HG03280 (cell line): ENCODE measurements around the gene SLC36A3.
A peak's percentile ranks its signal among the peaks of the same experiment; 100 is the strongest.
"Not testable (repeated sequence)": the region's sequence is repeated elsewhere in the genome, so short reads cannot be mapped to it uniquely, and the experiment has no call there.

Experiments
- ATAC-seq: cut with Tn5 transposase; IDR thresholded peaks from one replicate; pipeline ENCODE4 v1.9.1; 2021; ENCODE audit warnings: mild to moderate bottlenecking, moderate library complexity; ENCODE audit not compliant: unreplicated experiment

The SLC36A3 gene

GRCh38 chr5:151240924-151241635 lies 62.5 kb downstream of the SLC36A3 start:
- no peak for ATAC-seq

DNA sequence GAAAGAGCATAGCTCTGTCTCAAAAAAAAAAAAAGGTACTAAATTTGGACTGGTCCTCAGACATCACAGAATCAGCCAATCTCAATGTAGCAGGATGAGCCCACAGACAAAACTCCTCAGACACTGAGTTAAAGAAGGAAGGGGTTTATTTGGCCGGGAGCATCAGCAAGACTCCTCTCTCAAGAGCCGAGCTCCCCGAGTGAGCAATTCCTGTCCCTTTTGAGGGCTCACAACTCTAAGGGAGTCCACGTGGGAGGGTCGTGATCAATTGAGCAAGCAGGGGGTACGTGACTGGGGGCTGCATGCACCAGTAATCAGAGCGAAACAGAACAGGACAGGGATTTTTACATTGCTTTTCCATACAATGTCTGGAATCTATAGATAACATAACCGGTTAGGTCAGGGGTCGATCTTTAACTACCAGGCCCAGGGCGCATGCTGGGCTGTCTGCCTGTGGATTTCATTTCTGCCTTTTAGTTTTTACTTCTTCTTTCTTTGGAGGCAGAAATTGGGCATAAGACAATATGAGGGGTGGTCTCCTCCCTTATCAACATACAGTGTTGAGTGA lies 63.2 kb downstream of the SLC36A3 start:
- not testable (repeated sequence) for ATAC-seq

- peak; percentile 49 for ATAC-seq
These were observed 64.2 kb downstream of the SLC36A3 start for GRCh38 chr5:151239237-151239861.

- peak; percentile 22 for ATAC-seq
These were observed 65.2 kb downstream of the SLC36A3 start for GRCh38 chr5:151238303-151238741.

DNA sequence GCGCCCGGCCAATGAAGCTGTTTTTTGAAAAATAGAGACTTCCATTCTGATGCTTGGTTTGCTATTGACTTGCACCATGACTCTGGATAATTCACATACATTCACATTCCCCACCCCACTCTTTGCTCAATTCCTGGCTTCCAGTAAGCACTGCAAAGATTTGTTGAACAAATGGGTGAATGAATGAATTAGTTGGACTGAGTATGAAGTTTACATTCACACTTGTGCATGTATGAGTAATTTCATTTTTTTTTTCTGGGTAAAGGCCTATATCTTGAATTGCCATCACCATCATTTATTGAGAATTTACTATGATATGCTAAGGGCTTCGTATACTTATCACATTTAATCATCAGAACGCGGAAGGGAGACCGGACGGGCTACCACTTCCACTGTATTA lies 65.9 kb downstream of the SLC36A3 start:
- ATAC-seq: no peak

DNA sequence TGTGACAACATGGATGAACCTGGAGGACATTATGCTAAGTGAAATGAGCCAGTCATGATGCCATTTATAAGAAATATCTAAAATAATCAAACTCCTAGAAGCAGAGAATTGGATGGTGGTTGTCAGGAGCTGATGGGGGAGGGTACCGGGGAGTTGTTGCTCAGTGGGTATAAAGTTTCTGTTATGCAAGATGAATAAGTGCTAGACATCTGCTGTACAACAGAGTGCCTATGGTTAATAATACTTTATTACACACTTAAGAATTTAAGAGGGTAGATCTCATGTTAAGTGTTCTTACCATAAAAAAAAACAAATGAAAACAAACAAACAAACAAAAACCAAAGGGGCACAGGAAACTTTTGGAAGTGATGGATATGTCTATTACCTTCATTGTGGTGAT lies 66.7 kb downstream of the SLC36A3 start:
- no peak for ATAC-seq

DNA sequence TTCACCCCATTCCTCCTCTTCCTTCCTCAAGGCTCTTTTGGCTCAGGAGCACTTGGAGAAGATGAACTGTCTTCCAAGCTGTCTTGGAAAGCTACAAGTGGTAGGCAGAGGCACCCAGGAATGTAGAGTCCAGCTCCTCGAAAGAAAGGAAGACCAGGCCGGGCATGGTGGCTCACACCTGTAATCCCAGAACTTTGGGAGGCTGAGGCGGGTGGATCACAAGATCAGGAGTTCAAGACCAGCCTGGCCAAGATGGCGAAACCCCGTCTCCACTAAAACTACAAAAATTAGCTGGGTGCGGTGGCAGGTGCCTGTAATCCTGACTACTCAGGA lies 68.4 kb downstream of the SLC36A3 start:
- ATAC-seq: not testable (repeated sequence)

GRCh38 chr5:151234476-151235238 lies 68.9 kb downstream of the SLC36A3 start:
- ATAC-seq: peak; percentile 65

- peak; percentile 71 for ATAC-seq
These were observed 69.9 kb downstream of the SLC36A3 start for GRCh38 chr5:151233616-151234085.

- no peak for ATAC-seq
These were observed 72.2 kb downstream of the SLC36A3 start for GRCh38 chr5:151231359-151231758.

DNA sequence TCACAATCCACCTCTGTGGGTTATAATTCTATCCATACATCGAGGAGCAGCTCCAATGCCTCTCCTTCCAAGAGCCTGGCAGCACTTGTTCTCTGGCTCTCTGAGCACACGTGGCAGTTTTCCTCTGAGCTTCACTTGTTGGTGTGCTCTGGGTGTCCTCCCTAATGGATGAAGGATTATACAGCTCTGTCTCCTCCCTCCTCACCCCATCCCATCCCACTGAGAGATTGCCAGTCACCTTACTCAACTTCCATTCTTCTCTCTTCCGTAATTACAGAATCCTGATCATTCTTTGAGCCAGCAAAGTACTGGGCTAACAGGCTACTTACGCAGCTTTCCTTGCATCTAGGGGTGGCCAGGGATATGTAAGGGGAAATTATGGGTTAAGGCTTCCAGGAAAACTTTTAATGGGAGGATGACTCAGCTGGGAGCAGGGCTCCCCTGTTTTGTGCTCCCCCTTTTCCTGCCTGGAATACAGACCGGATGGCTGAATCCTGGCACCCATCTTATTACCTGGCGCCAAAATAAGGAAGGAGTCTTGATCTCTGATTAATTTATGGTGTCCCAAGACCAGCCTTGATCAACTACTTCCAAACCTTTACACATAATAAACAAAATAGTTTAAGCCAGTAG lies 73.4 kb downstream of the SLC36A3 start:
- ATAC-seq: no peak

GRCh38 chr5:151228986-151229385 lies 74.6 kb downstream of the SLC36A3 start:
- no peak for ATAC-seq

GRCh38 chr5:151227918-151228447 lies 75.6 kb downstream of the SLC36A3 start:
- ATAC-seq: no peak
